Gastroesophageal sphincter (tissue), 3 donors: ENCODE results near the gene STX5.

Source experiments
- POLR2A ChIP-seq, 2 donors: fragments of 450-650 bp; IDR thresholded peaks; one replicate each; pipeline ENCODE4 v1.6.1; 2017; ENCODE audit warnings: antibody characterized with exemption in 2 of 2, mild to moderate bottlenecking in 2 of 2, moderate library complexity in 1 of 2
- TF ChIP-seq, protein P1 (sequence below), 4 experiments: fragments of 200-600 bp in 2 of 4; fragments of 450-650 bp in 2 of 4; sonication (generic) in 1 of 4; IDR thresholded peaks; one replicate each; pipeline ENCODE4 v1.5.1; 2017 to 2019; ENCODE audit warnings: antibody characterized with exemption in 4 of 4, mild to moderate bottlenecking in 2 of 4, moderate library complexity in 2 of 4

- no peak for TF ChIP-seq POLR2A (IDR thresholded peaks at IDR 0.05)
- TF ChIP-seq, protein P1, sequence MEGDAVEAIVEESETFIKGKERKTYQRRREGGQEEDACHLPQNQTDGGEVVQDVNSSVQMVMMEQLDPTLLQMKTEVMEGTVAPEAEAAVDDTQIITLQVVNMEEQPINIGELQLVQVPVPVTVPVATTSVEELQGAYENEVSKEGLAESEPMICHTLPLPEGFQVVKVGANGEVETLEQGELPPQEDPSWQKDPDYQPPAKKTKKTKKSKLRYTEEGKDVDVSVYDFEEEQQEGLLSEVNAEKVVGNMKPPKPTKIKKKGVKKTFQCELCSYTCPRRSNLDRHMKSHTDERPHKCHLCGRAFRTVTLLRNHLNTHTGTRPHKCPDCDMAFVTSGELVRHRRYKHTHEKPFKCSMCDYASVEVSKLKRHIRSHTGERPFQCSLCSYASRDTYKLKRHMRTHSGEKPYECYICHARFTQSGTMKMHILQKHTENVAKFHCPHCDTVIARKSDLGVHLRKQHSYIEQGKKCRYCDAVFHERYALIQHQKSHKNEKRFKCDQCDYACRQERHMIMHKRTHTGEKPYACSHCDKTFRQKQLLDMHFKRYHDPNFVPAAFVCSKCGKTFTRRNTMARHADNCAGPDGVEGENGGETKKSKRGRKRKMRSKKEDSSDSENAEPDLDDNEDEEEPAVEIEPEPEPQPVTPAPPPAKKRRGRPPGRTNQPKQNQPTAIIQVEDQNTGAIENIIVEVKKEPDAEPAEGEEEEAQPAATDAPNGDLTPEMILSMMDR (IDR thresholded peaks at IDR 0.05): no peak
Observed at GRCh38 chr11:62865635-62866034, 33.8 kb upstream of the STX5 start.
